Nephron (organoid): Measurements from ENCODE around the gene RPUSD4.

Source experiments
- H3K27ac Mint-ChIP-seq, 3 experiments: 2 replicates each; pipeline ENCODE4 v1.8.0; 2020; ENCODE audit warnings: mixed read lengths in 3 of 3, mild to moderate bottlenecking in 2 of 3, moderate library complexity in 1 of 3
- H3K27me3 Mint-ChIP-seq: 2 replicates; pipeline ENCODE4 v1.8.0; 2021; ENCODE audit warnings: low read depth, mild to moderate bottlenecking, moderate library complexity, mixed read lengths
- H3K36me3 Mint-ChIP-seq: 2 replicates; pipeline ENCODE4 v1.8.0; 2020; ENCODE audit warnings: low read depth, mixed read lengths
- H3K4me1 Mint-ChIP-seq: 2 replicates; pipeline ENCODE4 v1.8.0; 2020; ENCODE audit warnings: mixed read lengths
- H3K4me3 Mint-ChIP-seq, 3 experiments: 2 replicates each; pipeline ENCODE4 v1.8.0; 2020; ENCODE audit warnings: mild to moderate bottlenecking in 3 of 3, mixed read lengths in 3 of 3, moderate library complexity in 2 of 3
- H3K9me3 Mint-ChIP-seq: 2 replicates; pipeline ENCODE4 v1.8.0; 2020; ENCODE audit warnings: mixed read lengths
- CTCF ChIP-seq, 3 experiments: fragments of 200-600 bp; sonication (generic); IDR thresholded peaks; one replicate each; pipeline ENCODE4 v1.5.0; 2021; ENCODE audit warnings: antibody characterized with exemption in 3 of 3; ENCODE audit not compliant: unreplicated experiment in 3 of 3

Gene RPUSD4

GRCh38 chr11:126173257-126173656 lies 38.2 kb downstream of the RPUSD4 start:
- no peak for TF ChIP-seq CTCF (IDR thresholded peaks at IDR 0.05; ENCODE audit: unreplicated experiment in 3 of 3)
- Mint-ChIP-seq H3K4me3 (no peak overlapping the region), H3K36me3 (no peaks in the 10 kb centered on the region), H3K4me1 (peaks cover 40% of the 10 kb centered on the region), H3K9me3 (peaks cover 2% of the 10 kb centered on the region), H3K27me3 (peaks cover 7% of the 10 kb centered on the region), H3K27ac (peak overlapping the region in 2 of 3 experiments; percentile 49 to 51)

GRCh38 chr11:126172596-126173038 lies 38.8 kb downstream of the RPUSD4 start:
- H3K27me3 Mint-ChIP-seq = peaks cover 7% of the 10 kb centered on the region
- H3K27ac Mint-ChIP-seq = peak overlapping the region in 2 of 3 experiments; percentile 49 to 51
- H3K36me3 Mint-ChIP-seq = no peaks in the 10 kb centered on the region
- peaks cover 42% of the 10 kb centered on the region for H3K4me1 Mint-ChIP-seq
- no peak overlapping the region for H3K4me3 Mint-ChIP-seq
- peaks cover 2% of the 10 kb centered on the region for H3K9me3 Mint-ChIP-seq
- no peak for TF ChIP-seq CTCF (IDR thresholded peaks at IDR 0.05; ENCODE audit: unreplicated experiment in 3 of 3)

GRCh38 chr11:126169291-126169690 lies 42.2 kb downstream of the RPUSD4 start:
- no peak for TF ChIP-seq CTCF (IDR thresholded peaks at IDR 0.05; ENCODE audit: unreplicated experiment in 3 of 3)
- Mint-ChIP-seq H3K9me3 (peaks cover 2% of the 10 kb centered on the region), H3K4me3 (no peak overlapping the region), H3K4me1 (peaks cover 64% of the 10 kb centered on the region), H3K27me3 (peaks cover 7% of the 10 kb centered on the region), H3K27ac (peak overlapping the region; percentile 10 to 99 (median 68)), H3K36me3 (no peaks in the 10 kb centered on the region)

GRCh38 chr11:126167488-126167887 lies 44.0 kb downstream of the RPUSD4 start:
- H3K36me3 Mint-ChIP-seq = no peaks in the 10 kb centered on the region
- no peaks in the 10 kb centered on the region for H3K27me3 Mint-ChIP-seq
- H3K27ac Mint-ChIP-seq = peak overlapping the region; percentile 96 to 99 (median 97)
- peaks cover 2% of the 10 kb centered on the region for H3K9me3 Mint-ChIP-seq
- TF ChIP-seq CTCF (IDR thresholded peaks at IDR 0.05; ENCODE audit: unreplicated experiment in 3 of 3) = no peak
- H3K4me3 Mint-ChIP-seq = peak overlapping the region in 1 of 3 experiments; percentile 7
- peaks cover 74% of the 10 kb centered on the region for H3K4me1 Mint-ChIP-seq

GRCh38 chr11:126166413-126166812 lies 45.0 kb downstream of the RPUSD4 start:
- no peaks in the 10 kb centered on the region for H3K27me3 Mint-ChIP-seq
- H3K9me3 Mint-ChIP-seq = no peaks in the 10 kb centered on the region
- H3K36me3 Mint-ChIP-seq = no peaks in the 10 kb centered on the region
- no peak overlapping the region for H3K4me3 Mint-ChIP-seq
- H3K4me1 Mint-ChIP-seq = peaks cover 76% of the 10 kb centered on the region
- H3K27ac Mint-ChIP-seq = peak overlapping the region; percentile 96 to 99 (median 97)
- no peak for TF ChIP-seq CTCF (IDR thresholded peaks at IDR 0.05; ENCODE audit: unreplicated experiment in 3 of 3)

- Mint-ChIP-seq H3K4me3 (peak overlapping the region in 1 of 3 experiments; percentile 57), H3K36me3 (no peaks in the 10 kb centered on the region), H3K4me1 (peaks cover 75% of the 10 kb centered on the region), H3K27ac (peak overlapping the region; percentile 96 to 99 (median 97)), H3K27me3 (peaks cover under 1% of the 10 kb centered on the region), H3K9me3 (no peaks in the 10 kb centered on the region)
- TF ChIP-seq CTCF (IDR thresholded peaks at IDR 0.05; ENCODE audit: unreplicated experiment in 3 of 3) = no peak
These were observed 45.7 kb downstream of the RPUSD4 start for GRCh38 chr11:126165757-126166156.
